LNCAP (cell line): ENCODE data around the gene ASH1L.

Source experiments
- CTCF ChIP-seq: fragments of 450-650 bp; IDR thresholded peaks from 2 replicates; pipeline ENCODE4 v1.5.1; 2017; ENCODE audit warnings: mild to moderate bottlenecking

ASH1L gene

GRCh38 chr1:155487541-155487940 is 75.1 kb downstream of the ASH1L start:
- no peak for TF ChIP-seq CTCF

GRCh38 chr1:155485945-155486344 is 76.7 kb downstream of the ASH1L start:
- no peak for TF ChIP-seq CTCF

GRCh38 chr1:155485222-155485621 is 77.4 kb downstream of the ASH1L start:
- TF ChIP-seq CTCF: no peak

- no peak for TF ChIP-seq CTCF
These were observed 80.8 kb downstream of the ASH1L start for GRCh38 chr1:155481741-155482241.

- TF ChIP-seq CTCF: no peak
These were observed 83.4 kb downstream of the ASH1L start for GRCh38 chr1:155479205-155479604.

GRCh38 chr1:155478270-155478852 is 84.2 kb downstream of the ASH1L start:
- no peak for TF ChIP-seq CTCF

GRCh38 chr1:155474146-155474545 is 88.5 kb downstream of the ASH1L start:
- no peak for TF ChIP-seq CTCF
